SIG-M5 (cell line): ENCODE data around the gene CAPNS1.
A peak's percentile ranks its signal among the peaks of the same experiment; 100 is the strongest.
"Not testable (repeated sequence)": the region's sequence is repeated elsewhere in the genome, so short reads cannot be mapped to it uniquely, and the experiment has no call there.

Experiments
- DNase-seq: peaks from one replicate; lab custom pipeline; 2025; lab: John Stamatoyannopoulos, UW

CAPNS1 gene

DNA sequence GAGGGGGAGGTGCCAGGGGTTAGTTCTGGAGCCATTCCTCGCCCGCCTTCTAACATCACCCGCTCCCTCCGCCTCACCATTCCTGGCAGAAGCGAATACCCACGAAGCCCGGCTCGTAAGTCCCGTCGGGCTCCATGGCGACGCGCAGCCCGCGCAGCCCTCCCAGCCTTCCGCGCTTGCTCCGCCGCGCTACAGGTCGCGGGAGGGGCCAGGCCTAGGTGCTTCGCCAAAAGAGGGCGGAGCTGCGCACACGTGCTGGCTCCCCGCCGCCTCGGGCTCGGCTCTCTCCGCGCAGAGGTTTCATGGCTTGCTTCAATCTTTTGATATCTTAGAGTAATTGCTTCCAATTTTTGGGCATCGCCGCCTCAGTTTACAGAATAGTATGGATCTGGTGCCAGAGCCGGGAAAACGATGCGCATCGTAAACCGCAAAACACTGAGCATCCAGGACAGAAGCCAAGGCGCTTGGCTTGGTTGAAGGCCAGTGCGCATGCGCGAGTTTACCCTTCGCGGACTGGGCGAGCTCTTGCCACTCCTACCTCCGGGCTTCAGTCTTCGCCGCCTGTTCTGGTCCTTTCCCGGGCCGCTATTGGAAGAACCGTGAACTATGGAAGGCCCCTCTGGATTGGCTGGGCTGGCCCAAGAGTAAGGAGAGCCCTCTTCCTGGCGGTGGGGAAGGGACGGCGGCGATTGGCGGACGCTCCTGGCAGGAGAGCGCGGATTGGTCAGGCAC is 25.0 kb upstream of the CAPNS1 start, which contains the start of gene POLR2I:
Gene POLR2I, minus strand, starts transcription at position 155 of the 732 bp plus-strand sequence. Its CDS starts 19 bp downstream, at position 136.
- peak; percentile 98 for DNase-seq

GRCh38 chr19:36115453-36116343 is 24.2 kb upstream of the CAPNS1 start, which contains the start of gene TBCB:
Gene TBCB, plus strand, starts transcription at chr19:36115468. Its CDS starts 93 bp downstream, at chr19:36115561.
- no peak for DNase-seq

DNA sequence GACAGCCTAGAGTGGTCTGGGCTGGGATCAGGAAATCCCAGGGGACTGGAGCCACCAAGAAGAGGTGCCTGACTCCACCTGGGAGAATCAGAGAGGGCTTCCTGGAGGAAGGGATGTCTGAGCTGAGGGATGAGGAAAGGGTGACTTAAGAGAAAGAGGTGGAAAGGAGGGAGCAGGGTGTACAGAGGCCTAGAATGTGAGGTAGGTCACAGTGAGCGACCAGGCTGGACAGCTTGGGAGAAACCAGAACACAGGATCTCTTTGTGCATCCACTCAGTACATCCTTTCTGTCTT is 23.6 kb upstream of the CAPNS1 start:
- no peak for DNase-seq

- no peak for DNase-seq
These were observed 19.5 kb upstream of the CAPNS1 start for GRCh38 chr19:36120092-36120983.

GRCh38 chr19:36120984-36121358 is 18.9 kb upstream of the CAPNS1 start:
- DNase-seq, result no peak

- no peak for DNase-seq
These were observed 18.3 kb upstream of the CAPNS1 start for GRCh38 chr19:36121486-36122124.

DNA sequence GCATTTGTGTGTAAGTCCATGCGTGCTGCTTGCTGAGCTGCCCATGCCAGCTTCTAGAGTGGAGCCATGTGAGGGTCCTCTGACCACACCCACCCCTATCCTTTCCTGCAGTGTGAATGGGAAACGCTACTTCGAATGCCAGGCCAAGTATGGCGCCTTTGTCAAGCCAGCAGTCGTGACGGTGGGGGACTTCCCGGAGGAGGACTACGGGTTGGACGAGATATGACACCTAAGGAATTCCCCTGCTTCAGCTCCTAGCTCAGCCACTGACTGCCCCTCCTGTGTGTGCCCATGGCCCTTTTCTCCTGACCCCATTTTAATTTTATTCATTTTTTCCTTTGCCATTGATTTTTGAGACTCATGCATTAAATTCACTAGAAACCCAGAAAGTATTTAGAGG is 14.3 kb upstream of the CAPNS1 start:
- no peak for DNase-seq

- no peak for DNase-seq
These were observed 11.5 kb upstream of the CAPNS1 start for GRCh38 chr19:36128392-36128736.

GRCh38 chr19:36131221-36131620 is 8.6 kb upstream of the CAPNS1 start:
- not testable (repeated sequence) for DNase-seq

GRCh38 chr19:36134867-36135266 is 5.0 kb upstream of the CAPNS1 start:
- DNase-seq, result not testable (repeated sequence)

GRCh38 chr19:36136964-36137686 is 2.7 kb upstream of the CAPNS1 start:
- no peak for DNase-seq

DNA sequence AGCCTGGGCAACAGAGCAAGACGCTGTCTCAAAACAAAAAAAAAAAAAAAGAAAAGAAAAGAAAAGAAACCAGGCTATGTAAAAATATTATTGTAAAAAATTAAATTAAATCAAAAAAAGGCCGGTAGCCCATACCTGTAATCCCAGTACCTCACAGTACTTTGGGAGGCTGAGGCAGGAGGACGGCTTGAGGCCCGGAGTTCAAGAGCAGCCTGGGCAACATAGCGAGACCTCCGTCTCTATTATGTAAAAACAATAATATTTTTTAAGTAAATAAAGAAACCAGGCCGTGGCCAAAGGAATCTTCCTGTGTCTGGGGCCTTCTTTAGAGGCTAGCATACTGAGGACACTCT is 770 bp upstream of the CAPNS1 start:
- no peak for DNase-seq

- DNase-seq, result no peak
These were observed 605 bp downstream of the CAPNS1 start for GRCh38 chr19:36140304-36141038.

DNA sequence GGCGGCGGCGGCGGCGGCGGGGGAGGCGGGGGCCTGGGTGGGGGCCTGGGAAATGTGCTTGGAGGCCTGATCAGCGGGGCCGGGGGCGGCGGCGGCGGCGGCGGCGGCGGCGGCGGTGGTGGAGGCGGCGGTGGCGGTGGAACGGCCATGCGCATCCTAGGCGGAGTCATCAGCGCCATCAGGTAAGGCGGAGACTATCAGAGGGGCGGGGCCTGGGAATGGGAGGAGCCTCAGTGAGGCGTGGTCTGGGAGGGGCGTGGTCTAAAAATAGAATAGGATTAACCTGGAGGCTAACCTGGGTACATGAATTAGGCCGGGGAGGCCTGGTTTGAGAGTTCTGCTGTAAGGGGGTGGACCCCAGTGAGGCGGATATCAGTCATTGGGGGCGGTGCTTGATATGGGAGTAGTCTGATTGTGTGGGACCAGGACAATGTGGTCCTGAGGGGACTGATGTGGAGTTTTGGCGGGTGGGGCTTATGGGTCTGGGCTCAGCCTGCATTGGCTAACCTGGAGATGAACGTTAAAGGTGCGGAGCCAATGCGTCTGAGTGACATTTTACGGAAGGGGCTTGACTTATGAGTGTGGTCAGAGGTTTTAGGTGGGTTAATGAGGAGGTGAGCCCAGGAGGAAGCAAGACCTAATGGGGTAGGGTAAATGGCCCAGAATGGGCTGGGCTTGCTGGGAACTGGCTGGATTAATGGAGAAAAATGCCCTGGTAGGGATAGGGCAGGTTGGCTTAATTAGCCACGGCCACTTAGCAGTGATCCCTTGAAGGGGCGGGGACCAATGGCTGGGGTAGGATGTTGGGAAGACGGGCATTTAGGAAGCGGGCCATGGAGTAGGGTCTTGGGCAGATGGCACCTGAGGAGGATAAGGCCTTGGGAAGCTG is 1.4 kb downstream of the CAPNS1 start:
- DNase-seq, result peak; percentile 1

- no peak for DNase-seq
These were observed 2.2 kb downstream of the CAPNS1 start for GRCh38 chr19:36142046-36142445.

GRCh38 chr19:36142496-36142895 is 2.6 kb downstream of the CAPNS1 start:
- DNase-seq, result no peak

DNA sequence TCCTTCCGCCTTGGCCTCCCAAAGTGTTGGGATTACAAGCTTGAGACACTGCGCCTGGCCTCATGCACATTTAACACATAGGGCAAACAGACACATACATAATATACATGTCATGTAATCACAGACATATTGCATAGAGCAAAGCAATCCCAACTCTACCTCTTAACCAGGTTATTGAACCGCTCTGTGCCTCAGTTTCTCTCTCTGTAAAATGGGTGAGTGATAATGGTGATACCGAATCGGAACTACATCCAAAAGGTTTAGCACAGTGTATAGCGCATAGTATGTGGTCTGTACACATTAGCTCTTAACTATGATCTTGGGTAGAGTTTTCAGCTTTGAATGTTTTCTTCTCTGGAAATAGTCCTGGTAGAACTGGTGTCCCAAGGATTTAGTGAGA is 4.8 kb downstream of the CAPNS1 start:
- DNase-seq, result no peak

GRCh38 chr19:36149673-36150406 is 10.0 kb downstream of the CAPNS1 start:
- no peak for DNase-seq

- no peak for DNase-seq
These were observed 10.7 kb downstream of the CAPNS1 start for GRCh38 chr19:36150586-36150985.
